Adrenal gland (tissue), 12 donors: ENCODE results near the gene PKIB. TPM values are rescaled to one million over a fixed set of nuclear protein-coding genes. Genes with fewer than 3 reads are reported as not detected.

Source experiments
- DNase-seq, 7 donors: peaks; one replicate each; pipeline ENCODE4 v3.0.0-alpha.2; 2019 to 2020
- H3K27ac ChIP-seq, 5 donors: fragments of 200-600 bp; sonication (generic) in 4 of 5; 1 replicate in 3 of 5; 2 replicates in 2 of 5; pipeline versions ENCODE4 v1.5.1 to v1.8.0; 2016 to 2020; ENCODE audit warnings: mild to moderate bottlenecking in 1 of 5
- H3K27me3 ChIP-seq: fragments of 200-600 bp; 2 replicates; pipeline ENCODE4 v1.8.0; 2021
- H3K36me3 ChIP-seq, 2 donors: fragments of 200-600 bp; replicated peaks in 1 of 2; 1 replicate in 1 of 2; 2 replicates in 1 of 2; pipeline versions ENCODE4 v1.5.1 to v1.8.0; 2018 to 2022
- H3K4me1 ChIP-seq, 2 donors: fragments of 200-600 bp; replicated peaks in 1 of 2; 1 replicate in 1 of 2; 2 replicates in 1 of 2; pipeline versions ENCODE4 v1.5.1 to v1.8.0; 2018 to 2021
- H3K4me3 ChIP-seq, 4 donors: fragments of 200-600 bp; sonication (generic) in 3 of 4; one replicate each; pipeline ENCODE4 v1.5.1; 2016 to 2018
- H3K9me3 ChIP-seq, 3 donors: fragments of 200-600 bp; sonication (generic) in 1 of 3; replicated peaks in 1 of 3; 1 replicate in 2 of 3; 2 replicates in 1 of 3; pipeline versions ENCODE4 v1.5.1 to v1.8.0; 2016 to 2021
- CTCF ChIP-seq, 6 experiments: fragments of 450-650 bp in 4 of 6; fragments of 200-600 bp in 2 of 6; sonication (generic) in 1 of 6; IDR thresholded peaks; 1 replicate in 5 of 6; 2 replicates in 1 of 6; pipeline versions ENCODE4 v1.5.1 to v1.8.0; 2016 to 2021; ENCODE audit warnings: antibody characterized with exemption in 6 of 6, mild to moderate bottlenecking in 2 of 6, moderate library complexity in 1 of 6
- POLR2A ChIP-seq, 2 donors: fragments of 450-650 bp; IDR thresholded peaks; one replicate each; pipeline ENCODE4 v1.6.1; 2017; ENCODE audit warnings: antibody characterized with exemption in 2 of 2, mild to moderate bottlenecking in 2 of 2, moderate library complexity in 1 of 2
- WGBS, 4 donors: extraction: QIAGEN DNeasy Blood & Tissue Kit in 2 of 4; methylation state at CpG; one replicate each; pipeline versions ENCODE4 v1.1.5 to v1.1.7; 2013 to 2017; 5-methylcytosine and 5-hydroxymethylcytosine counted together
- intact Hi-C, 2 donors: fragments of 100-400 bp; cut with DNase I; formaldehyde crosslinking; loops; one replicate each; pipeline versions ENCODE4 v1.14.1 to v1.15.0; 2022 to 2023
- polyA plus RNA-seq, 3 donors: library from polyadenylated mRNA; stranded (reverse); fragments of 200-250 nt in 2 of 3; fragments of 350-450 nt in 1 of 3; fragmentation: Illumina TruSeq in 1 of 3; extraction: RNeasy Lipid Tissue Mini Kit (QIAGEN cat#74804) in 1 of 3; gene quantifications; one replicate each; pipeline ENCODE4 v1.2.3, GENCODE V29; 2013 to 2014
- total RNA-seq, 9 donors: library from RNA; depleted of rRNA in 4 of 9; stranded (reverse); fragments of >200 nt in 4 of 9; fragments of 120-200 nt in 1 of 9; fragmentation: NEBNext Ultra II Directional in 1 of 9; extraction: Animal tissue kit (Norgen Biotek cat#: 25700) in 1 of 9; gene quantifications; one replicate each; pipeline versions ENCODE4 v1.1.0 to v1.2.4, GENCODE V29; 2013 to 2023
- donor health status: healthy with polysubstance abuse.
- donor health status: Bipolar disorder and iron deficiency.
- donor health status: DM: yes; HTN: yes; CAD: no.
- donor health status: DM: no; HTN: no; CAD: no.
- donor health status: DM: no; HTN: no; CAD: no.
- donor health status: DM: yes; HTN: yes; CAD: no.

PKIB gene
- total and polyA plus RNA-seq, 12 donors: 0.48 to 6.2 (median 2.5) TPM

GRCh38 chr6:122651604-122652003 lies 41.4 kb downstream of the PKIB start:
- Histone ChIP-seq H3K27ac (no peak overlapping the region), H3K36me3 (no peaks in the 10 kb centered on the region), H3K9me3 (no peaks in the 10 kb centered on the region), H3K27me3 (no peaks in the 10 kb centered on the region), H3K4me3 (no peak overlapping the region), H3K4me1 (no peaks in the 10 kb centered on the region)
- TF ChIP-seq CTCF (IDR thresholded peaks at IDR 0.05) (no peak), POLR2A (IDR thresholded peaks at IDR 0.05) (no peak)
- no peak for DNase-seq
- intact Hi-C loops: no loop called here

GRCh38 chr6:122652431-122652830 lies 42.2 kb downstream of the PKIB start:
- TF ChIP-seq CTCF (IDR thresholded peaks at IDR 0.05) (no peak), POLR2A (IDR thresholded peaks at IDR 0.05) (no peak)
- intact Hi-C loops: no loop called here
- 91 to 100% (median 93%) methylated on average over 2 of the region's 2 CpGs for WGBS, 4 donors

DNA sequence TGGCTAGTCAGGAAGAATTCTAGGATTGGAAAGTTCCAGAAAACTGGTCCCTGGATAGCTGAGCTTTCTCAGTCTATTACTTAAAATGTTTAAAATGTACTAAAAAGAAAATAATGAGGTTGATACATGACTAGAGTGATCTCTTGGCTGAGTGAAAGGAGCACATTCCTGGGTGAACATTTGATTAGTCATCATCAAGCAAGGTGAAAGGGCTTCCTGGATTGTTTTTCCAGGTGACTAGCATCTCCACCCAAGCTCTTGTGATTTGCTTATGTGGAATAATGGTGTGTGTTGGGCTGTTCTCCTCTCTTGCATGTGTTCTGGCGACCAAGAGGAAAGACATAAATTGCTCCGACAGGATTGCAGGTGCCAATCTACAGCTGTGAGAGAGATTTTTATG lies 42.9 kb downstream of the PKIB start:
- Histone ChIP-seq H3K27ac (no peak overlapping the region), H3K36me3 (no peaks in the 10 kb centered on the region), H3K9me3 (no peaks in the 10 kb centered on the region), H3K4me1 (peaks cover 0 to 3% of the 10 kb centered on the region in 2 donors), H3K4me3 (no peak overlapping the region), H3K27me3 (no peaks in the 10 kb centered on the region)
- 35 to 92% (median 68%) methylated on average over 2 of the region's 2 CpGs for WGBS, 4 donors
- intact Hi-C loops: no loop called here
- TF ChIP-seq POLR2A (IDR thresholded peaks at IDR 0.05): no peak
- DNase-seq: no peak

More at GRCh38 chr6:122652431-122652830, 42.2 kb downstream of the PKIB start:
- no peak for DNase-seq
- H3K4me3 ChIP-seq: no peak overlapping the region
- H3K27ac ChIP-seq: no peak overlapping the region
- H3K9me3 ChIP-seq: no peaks in the 10 kb centered on the region
- no peaks in the 10 kb centered on the region for H3K27me3 ChIP-seq
- H3K36me3 ChIP-seq: no peaks in the 10 kb centered on the region
- H3K4me1 ChIP-seq: peaks cover 0 to 1% of the 10 kb centered on the region in 2 donors

- Histone ChIP-seq H3K36me3 (no peaks in the 10 kb centered on the region), H3K27me3 (no peaks in the 10 kb centered on the region), H3K9me3 (no peaks in the 10 kb centered on the region), H3K27ac (no peak overlapping the region), H3K4me3 (no peak overlapping the region), H3K4me1 (peaks cover 0 to 3% of the 10 kb centered on the region in 2 donors)
- no peak for DNase-seq
- WGBS, 4 donors: 73 to 85% (median 76%) methylated on average over 2 of the region's 2 CpGs
- TF ChIP-seq CTCF (IDR thresholded peaks at IDR 0.05) (no peak), POLR2A (IDR thresholded peaks at IDR 0.05) (no peak)
- intact Hi-C loops: no loop called here
Observed at GRCh38 chr6:122654012-122654411, 43.8 kb downstream of the PKIB start.

DNA sequence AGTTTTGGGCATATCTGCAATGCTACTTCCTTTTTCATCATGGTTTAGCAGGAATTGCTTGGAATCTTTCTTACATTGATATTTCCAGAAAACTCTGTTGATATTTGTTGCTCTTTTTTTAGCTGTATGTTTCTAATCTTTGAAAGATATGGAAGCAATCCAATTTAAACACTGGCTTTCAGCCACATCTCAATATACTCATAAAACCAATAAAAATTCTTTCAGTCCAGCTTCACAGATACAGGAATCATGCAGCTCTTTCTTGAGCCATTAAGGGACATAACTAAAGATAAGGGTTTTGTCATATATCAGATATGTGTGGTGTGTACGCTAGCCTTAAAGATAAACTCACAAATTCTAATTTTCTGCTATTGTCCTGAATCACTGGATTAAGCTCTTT lies 47.4 kb downstream of the PKIB start:
- DNase-seq: no peak
- no peak overlapping the region for H3K27ac ChIP-seq
- TF ChIP-seq CTCF (IDR thresholded peaks at IDR 0.05) (no peak), POLR2A (IDR thresholded peaks at IDR 0.05) (no peak)
- intact Hi-C loops: no loop called here
- no peaks in the 10 kb centered on the region for H3K9me3 ChIP-seq
- H3K4me3 ChIP-seq: no peak overlapping the region
- no peaks in the 10 kb centered on the region for H3K27me3 ChIP-seq
- no peaks in the 10 kb centered on the region for H3K36me3 ChIP-seq
- 52 to 68% (median 57%) methylated on average over 1 of the region's 1 CpG for WGBS, 4 donors
- peaks cover 0 to 3% of the 10 kb centered on the region in 2 donors for H3K4me1 ChIP-seq
